HepG2 (cell line): ENCODE data around the gene SSBP4. TPM values are rescaled to one million over a fixed set of nuclear protein-coding genes. Genes with fewer than 3 reads are reported as not detected.

ENCODE experiments used
- ATF3 ChIP-seq: sonication (generic); formaldehyde crosslinking; IDR thresholded peaks from 2 replicates; pipeline ENCODE4 v1.4.0; 2020; ENCODE audit warnings: missing genetic modification reagents
- BORCS8-MEF2B ChIP-seq: sonication (generic); formaldehyde crosslinking; IDR thresholded peaks from 2 replicates; pipeline ENCODE4 v1.8.0; 2022; ENCODE audit warnings: mild to moderate bottlenecking, missing genetic modification reagents
- CHD4 ChIP-seq: fragments of 200-600 bp; sonication (generic); IDR thresholded peaks from 2 replicates; pipeline ENCODE4 v1.7.0; 2017; ENCODE audit warnings: mild to moderate bottlenecking, low read length, borderline replicate concordance
- KMT2B ChIP-seq: IDR thresholded peaks from 2 replicates; pipeline ENCODE4 v1.6.1; 2016; ENCODE audit warnings: missing genetic modification reagents, missing compliant biosample characterization
- MBNL3 ChIP-seq: fragments of 250-450 bp; sonication (Bioruptor Pico); conservative IDR thresholded peaks from 2 replicates; pipeline ENCODE4 v1.8.0; 2022; ENCODE audit warnings: mild to moderate bottlenecking, inconsistent platforms
- MTF2 ChIP-seq: sonication (generic); formaldehyde crosslinking; IDR thresholded peaks from 2 replicates; pipeline ENCODE4 v1.5.0; 2020; ENCODE audit warnings: missing genetic modification reagents, borderline replicate concordance
- REL ChIP-seq: sonication (generic); formaldehyde crosslinking; conservative IDR thresholded peaks from 2 replicates; pipeline ENCODE4 v1.8.0; 2022; ENCODE audit warnings: mild to moderate bottlenecking, missing genetic modification reagents, moderate library complexity
- U2AF1 ChIP-seq: fragments of 200-400 bp; formaldehyde crosslinking; optimal IDR thresholded peaks from 2 replicates; pipeline ENCODE3; 2017; ENCODE audit warnings: mild to moderate bottlenecking, low read depth, low read length
- ZNF253 ChIP-seq: sonication (generic); formaldehyde crosslinking; IDR thresholded peaks from 2 replicates; pipeline ENCODE4 v1.8.0; 2022; ENCODE audit warnings: mild to moderate bottlenecking, missing genetic modification reagents, borderline replicate concordance
- ZNF337 ChIP-seq: sonication (generic); formaldehyde crosslinking; IDR thresholded peaks from 2 replicates; pipeline ENCODE4 v1.5.1; 2020; ENCODE audit warnings: missing genetic modification reagents, low read depth, mild to moderate bottlenecking, borderline replicate concordance
- ZNF362 ChIP-seq: sonication (generic); formaldehyde crosslinking; IDR thresholded peaks from 2 replicates; pipeline ENCODE4 v1.4.0; 2020; ENCODE audit warnings: missing genetic modification reagents, mild to moderate bottlenecking, borderline replicate concordance
- ZNF501 ChIP-seq: sonication (generic); formaldehyde crosslinking; IDR thresholded peaks from 2 replicates; pipeline ENCODE4 v1.5.1; 2020; ENCODE audit warnings: mild to moderate bottlenecking, moderate library complexity, missing genetic modification reagents
- ZNF737 ChIP-seq: sonication (generic); formaldehyde crosslinking; IDR thresholded peaks from 2 replicates; pipeline ENCODE4 v1.5.0; 2020; ENCODE audit warnings: missing genetic modification reagents, mild to moderate bottlenecking, borderline replicate concordance
- ZSCAN12 ChIP-seq: sonication (generic); formaldehyde crosslinking; IDR thresholded peaks from 2 replicates; pipeline ENCODE4 v1.9.0; 2021; ENCODE audit warnings: mild to moderate bottlenecking, missing genetic modification reagents
- polyA plus RNA-seq, 8 experiments: library from polyadenylated mRNA; depleted of rRNA in 3 of 8; stranded (reverse) in 7 of 8; unstranded in 1 of 8; fragments of >200 nt; fragmentation: Illumina TruSeq in 4 of 8; extraction: Trizol in 4 of 8; gene quantifications; 2 replicates each; pipeline versions ENCODE4 v1.2.1 to v1.2.3, GENCODE V29; 2011 to 2016; ENCODE audit warnings: low read depth in 4 of 8, missing spikeins in 1 of 8, mixed read lengths in 1 of 8; ENCODE audit not compliant: insufficient read depth in 1 of 8
- total RNA-seq, 5 experiments: library from RNA; depleted of rRNA; stranded (reverse); fragments of >200 nt; fragmentation: Illumina TruSeq; extraction: Trizol; gene quantifications; 2 replicates each; pipeline ENCODE4 v1.2.3, GENCODE V29; 2016; ENCODE audit warnings: low read depth in 1 of 5

SSBP4 gene
- total and polyA plus RNA-seq, 2 of the 13 experiments (the other 11 are each of a cell fraction or from before 2014, with no cell fraction given) = 20.8 to 39.5 TPM

DNA sequence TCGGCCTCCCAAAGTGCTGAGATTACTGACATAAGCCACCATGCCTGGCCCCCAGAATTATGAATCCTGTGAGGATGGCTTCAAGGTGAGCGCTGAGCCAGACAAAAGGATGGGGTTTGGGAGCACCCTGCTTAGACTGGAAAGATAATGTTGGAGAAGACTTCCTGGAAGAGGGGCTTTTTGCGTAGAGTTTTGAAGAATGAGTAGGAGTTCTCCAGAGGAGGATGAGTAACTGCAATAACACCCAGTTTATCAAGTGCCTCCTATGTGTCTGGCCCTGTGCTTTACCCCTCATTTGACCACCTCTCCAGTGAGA is 33.9 kb upstream of the SSBP4 start (continued):
- no peak for TF ChIP-seq ZNF362 (CRISPR knock-in tag)
- no peak for TF ChIP-seq CHD4
- no peak for TF ChIP-seq ZNF501
- TF ChIP-seq MBNL3 (CRISPR knock-in tag) = no peak
- no peak for TF ChIP-seq ZSCAN12 (CRISPR knock-in tag)
- no peak for TF ChIP-seq ZNF737 (CRISPR knock-in tag)
- no peak for TF ChIP-seq ATF3 (CRISPR knock-in tag)
- no peak for TF ChIP-seq U2AF1
- no peak for TF ChIP-seq KMT2B (CRISPR knock-in tag)
- 0 out of 2 replicates have a peak, but pooled peaks have one; percentile 11 for TF ChIP-seq BORCS8-MEF2B
- TF ChIP-seq REL (CRISPR knock-in tag) = no peak
- TF ChIP-seq MTF2 = peak; percentile 6; the same call in 1 of the 2 replicates
- no peak for TF ChIP-seq ZNF253
- TF ChIP-seq ZNF337 = 0 out of 2 replicates have a peak, but pooled peaks have one; percentile 32
